ENCODE results near the gene NR3C1. TPM values are rescaled to one million over a fixed set of nuclear protein-coding genes. Genes with fewer than 3 reads are reported as not detected.

NR3C1 gene
- total and polyA plus RNA-seq, 2 donors (not counting 1 experiment from before 2014, with no cell fraction given) = 17.6 to 218 TPM

DNA sequence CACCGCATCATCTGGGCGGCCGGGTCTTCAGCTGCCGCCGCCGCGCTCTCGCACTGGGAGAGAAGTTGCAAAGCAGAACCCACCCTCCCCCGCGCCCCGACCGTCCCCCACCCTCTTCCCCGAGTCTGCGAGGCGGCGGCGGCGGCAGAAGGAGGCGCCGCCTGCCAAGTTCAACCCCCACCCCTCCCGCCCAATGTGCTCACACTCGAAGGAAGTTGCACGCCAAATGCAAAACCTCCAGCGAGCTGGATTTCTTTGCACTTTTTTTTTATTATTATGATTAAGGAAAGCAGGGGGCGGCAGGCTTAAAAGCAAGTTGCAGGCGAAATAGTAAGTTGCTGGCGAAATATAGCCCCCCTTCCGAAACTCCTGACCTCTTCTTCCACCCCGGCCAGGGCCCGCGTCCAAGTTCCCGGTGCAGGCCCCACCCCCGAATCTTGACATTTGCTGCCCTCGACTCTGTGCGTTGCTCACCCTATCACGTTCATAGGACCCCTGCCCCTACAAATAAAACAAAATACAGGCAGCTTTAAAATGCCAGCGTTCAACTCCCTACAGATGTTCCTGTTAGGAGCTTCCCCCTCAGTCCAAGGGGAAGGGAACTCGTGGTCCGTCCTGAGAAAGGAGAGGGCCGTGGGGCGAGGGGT, 1.1 kb upstream of the NR3C1 start:
- peaks cover 36% of the 10 kb centered on the region for H3K79me2 ChIP-seq (ENCODE audit: control insufficient read depth, insufficient read depth, low read length)
- ATAC-seq (ENCODE audit: low read depth) = peak; percentile 34

More for the DNA sequence above, 1.1 kb upstream of the NR3C1 start:
- H3K4me3 Mint-ChIP-seq = peak overlapping the region; percentile 95
- Histone ChIP-seq H3K9ac (ENCODE audit: low read length) (peak overlapping the region; percentile 98), H3K4me2 (replicated peaks; ENCODE audit: low read depth, low read length, poor library complexity, severe bottlenecking) (peak overlapping the region; percentile 99), H3K36me3 (replicated peaks in 1 of 2; ENCODE audit: control extremely low read depth in 1 of 2, control insufficient read depth in 1 of 2, extremely low read depth in 1 of 2, insufficient read depth in 2 of 2, low read length in 1 of 2) (peaks cover 5 to 11% of the 10 kb centered on the region in 2 experiments), H2AFZ (ENCODE audit: insufficient read depth, low read depth, low read length, poor library complexity, severe bottlenecking) (peak overlapping the region; percentile 93), H3K27ac (ENCODE audit: low read length in 2 of 2) (peak overlapping the region; percentile 90 to 96), H3K4me3 (ENCODE audit: control extremely low read depth in 1 of 5, extremely low read depth in 1 of 5, insufficient read depth in 1 of 5, low read depth in 2 of 5, low read length in 4 of 5) (peak overlapping the region; percentile 75 to 94 (median 89)), H3K4me1 (ENCODE audit: control insufficient read depth in 2 of 2, insufficient read depth in 2 of 2, low read length in 2 of 2) (peaks cover 29 to 30% of the 10 kb centered on the region in 2 donors), H4K20me1 (ENCODE audit: control insufficient read depth, insufficient read depth, low read length, poor library complexity, severe bottlenecking) (peaks cover 27% of the 10 kb centered on the region), H3K9me3 (ENCODE audit: control extremely low read depth in 1 of 3, control insufficient read depth in 2 of 3, insufficient read depth in 1 of 3, low read length in 2 of 3) (no peaks in the 10 kb centered on the region), H3K27me3 (replicated peaks in 1 of 4; ENCODE audit: control extremely low read depth in 1 of 4, control insufficient read depth in 3 of 4, insufficient read depth in 4 of 4, low read length in 3 of 4) (no peaks in the 10 kb centered on the region)
- no peaks in the 10 kb centered on the region for H3K9me3 Mint-ChIP-seq (ENCODE audit: insufficient read depth)
- ChIA-PET POLR2A (interaction anchor here (0.6 to 3.3 kb wide), 8 partner anchors 14 to 787 kb away, joined by 3 to 51 read pairs (median 4); no protein-coding TSS in a partner anchor), CTCF (interaction anchor here (0.6 to 4.7 kb wide), 19 partner anchors 9 to 787 kb away, joined by 3 to 43 read pairs (median 4); no protein-coding TSS in a partner anchor)
- no peak for TF ChIP-seq EZH2 (IDR thresholded peaks at IDR 0.05; ENCODE audit: borderline replicate concordance, insufficient read depth, low read depth, low read length, poor library complexity, severe bottlenecking)
- TF ChIP-seq, protein P1, sequence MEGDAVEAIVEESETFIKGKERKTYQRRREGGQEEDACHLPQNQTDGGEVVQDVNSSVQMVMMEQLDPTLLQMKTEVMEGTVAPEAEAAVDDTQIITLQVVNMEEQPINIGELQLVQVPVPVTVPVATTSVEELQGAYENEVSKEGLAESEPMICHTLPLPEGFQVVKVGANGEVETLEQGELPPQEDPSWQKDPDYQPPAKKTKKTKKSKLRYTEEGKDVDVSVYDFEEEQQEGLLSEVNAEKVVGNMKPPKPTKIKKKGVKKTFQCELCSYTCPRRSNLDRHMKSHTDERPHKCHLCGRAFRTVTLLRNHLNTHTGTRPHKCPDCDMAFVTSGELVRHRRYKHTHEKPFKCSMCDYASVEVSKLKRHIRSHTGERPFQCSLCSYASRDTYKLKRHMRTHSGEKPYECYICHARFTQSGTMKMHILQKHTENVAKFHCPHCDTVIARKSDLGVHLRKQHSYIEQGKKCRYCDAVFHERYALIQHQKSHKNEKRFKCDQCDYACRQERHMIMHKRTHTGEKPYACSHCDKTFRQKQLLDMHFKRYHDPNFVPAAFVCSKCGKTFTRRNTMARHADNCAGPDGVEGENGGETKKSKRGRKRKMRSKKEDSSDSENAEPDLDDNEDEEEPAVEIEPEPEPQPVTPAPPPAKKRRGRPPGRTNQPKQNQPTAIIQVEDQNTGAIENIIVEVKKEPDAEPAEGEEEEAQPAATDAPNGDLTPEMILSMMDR (IDR thresholded peaks at IDR 0.05) = no peak
- peaks cover 38% of the 10 kb centered on the region for H3K4me1 Mint-ChIP-seq
- H3K27me3 Mint-ChIP-seq = no peaks in the 10 kb centered on the region
- peak overlapping the region; percentile 99 for H3K27ac Mint-ChIP-seq
- DNase-seq = peak; percentile 88
- intact Hi-C loops (cut with micrococcal nuclease) = loop anchor here (1.0 to 10.0 kb wide), 6 partner anchors 30 to 1050 kb away; partner anchors contain the start of gene ARHGAP26
- 0% methylated on average over 13 of the region's 41 CpGs for WGBS (ENCODE audit: insufficient coverage)
